HG03135 (cell line): ENCODE data around the gene GBX1.

Source experiments
- ATAC-seq: cut with Tn5 transposase; IDR thresholded peaks from one replicate; pipeline ENCODE4 v1.9.1; 2021; ENCODE audit warnings: mild to moderate bottlenecking, moderate library complexity; ENCODE audit not compliant: unreplicated experiment

The GBX1 gene

DNA sequence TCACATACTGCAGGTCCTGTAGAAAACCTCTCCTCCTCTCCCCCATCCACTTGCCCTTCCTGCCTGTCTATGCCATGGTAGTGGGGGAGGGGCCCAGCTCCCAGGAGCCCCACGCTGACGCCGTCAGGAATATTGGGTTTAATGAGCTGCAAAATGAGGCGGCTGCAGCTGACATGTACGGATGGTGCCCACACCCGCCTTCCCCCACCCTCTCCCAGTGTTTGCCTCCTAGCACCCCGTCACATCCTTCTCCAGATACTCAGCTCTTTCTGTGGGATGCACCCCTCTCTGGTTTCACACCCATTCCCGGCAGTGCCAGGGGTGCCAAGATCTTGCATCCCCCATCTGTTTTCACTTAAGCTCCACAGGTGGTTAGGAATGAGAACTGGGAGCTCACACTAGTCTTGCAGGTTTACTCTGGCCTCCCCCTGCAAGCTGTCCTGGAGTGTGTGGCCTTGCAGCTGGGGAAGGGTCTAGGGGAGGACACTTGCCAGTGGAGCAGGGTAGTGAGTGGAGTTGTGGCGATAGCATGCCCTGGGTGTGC lies 26.1 kb downstream of the GBX1 start:
- ATAC-seq: no peak

DNA sequence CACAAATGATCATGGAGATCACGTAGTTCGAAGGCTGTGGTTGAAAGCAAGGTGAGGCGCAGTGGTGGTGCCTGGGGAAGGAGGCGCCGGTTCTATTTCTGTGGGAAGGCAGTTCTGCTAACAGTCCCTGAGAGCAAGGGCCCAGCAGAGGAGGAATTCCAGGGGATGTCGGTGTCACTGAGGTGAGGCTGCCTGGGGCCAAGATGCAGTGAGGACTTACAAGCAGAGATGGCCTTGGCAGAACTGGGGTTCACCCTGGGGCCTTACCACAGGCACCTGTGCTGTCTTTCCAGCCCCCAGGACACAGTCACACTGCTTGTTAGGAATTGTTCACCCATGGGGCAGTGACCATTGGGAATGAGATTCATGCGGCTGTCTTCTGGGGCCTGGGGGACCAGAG lies 26.7 kb downstream of the GBX1 start:
- no peak for ATAC-seq

DNA sequence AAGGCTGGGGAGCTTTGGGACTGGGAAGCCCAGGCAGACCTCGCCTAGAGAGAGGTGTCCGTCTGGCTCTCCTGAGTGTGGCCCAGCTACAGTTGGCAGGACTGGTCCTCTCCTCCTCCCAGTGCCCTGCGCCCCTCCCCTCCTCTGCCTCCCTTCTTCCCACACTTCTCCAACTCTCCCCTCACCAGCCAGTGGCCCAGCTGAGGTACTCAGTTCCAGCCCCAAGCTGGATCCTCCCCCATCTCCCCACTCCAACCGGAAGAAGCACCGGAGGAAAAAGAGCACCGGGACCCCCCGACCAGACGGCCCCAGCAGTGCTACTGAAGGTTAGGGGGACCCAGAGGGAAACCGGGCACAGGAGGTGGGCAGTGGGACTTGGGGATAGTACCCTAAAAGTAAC lies 27.7 kb downstream of the GBX1 start:
- ATAC-seq: no peak

DNA sequence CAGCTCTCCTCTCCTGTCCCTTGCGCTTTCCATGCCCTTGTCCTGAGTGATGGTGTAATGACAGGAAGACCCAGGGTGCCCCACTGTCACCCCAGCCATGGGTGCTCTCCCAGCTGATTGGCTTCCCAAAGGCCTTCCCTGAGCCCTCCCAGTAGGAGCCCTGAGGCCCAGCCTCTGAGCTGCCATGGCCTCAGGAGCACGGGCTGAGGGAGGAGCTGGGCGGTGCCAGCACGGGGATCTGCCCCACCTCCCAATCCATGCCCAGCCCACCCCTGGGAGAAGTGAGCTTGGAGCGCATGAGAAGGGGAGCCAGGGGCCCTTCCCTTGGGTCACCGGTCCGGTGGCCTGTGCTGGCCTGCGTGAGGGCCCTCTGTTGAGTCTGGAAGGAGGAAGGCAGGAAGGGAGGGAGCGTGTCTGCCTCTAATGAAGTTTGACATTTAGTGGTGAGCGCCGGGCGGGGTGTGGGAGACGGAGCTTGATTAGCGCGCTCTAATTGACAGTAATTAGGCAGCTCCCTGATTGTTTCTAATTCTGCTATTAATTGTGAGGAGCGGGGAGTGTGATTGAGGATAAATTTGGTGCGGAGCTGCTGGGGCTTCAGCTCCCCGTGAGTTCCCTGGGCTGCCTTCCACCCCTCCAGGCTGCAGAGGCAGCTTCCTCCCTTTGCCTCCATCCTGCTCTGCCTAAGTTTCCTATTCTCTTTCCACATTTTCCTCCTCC lies 28.3 kb downstream of the GBX1 start:
- ATAC-seq: no peak

DNA sequence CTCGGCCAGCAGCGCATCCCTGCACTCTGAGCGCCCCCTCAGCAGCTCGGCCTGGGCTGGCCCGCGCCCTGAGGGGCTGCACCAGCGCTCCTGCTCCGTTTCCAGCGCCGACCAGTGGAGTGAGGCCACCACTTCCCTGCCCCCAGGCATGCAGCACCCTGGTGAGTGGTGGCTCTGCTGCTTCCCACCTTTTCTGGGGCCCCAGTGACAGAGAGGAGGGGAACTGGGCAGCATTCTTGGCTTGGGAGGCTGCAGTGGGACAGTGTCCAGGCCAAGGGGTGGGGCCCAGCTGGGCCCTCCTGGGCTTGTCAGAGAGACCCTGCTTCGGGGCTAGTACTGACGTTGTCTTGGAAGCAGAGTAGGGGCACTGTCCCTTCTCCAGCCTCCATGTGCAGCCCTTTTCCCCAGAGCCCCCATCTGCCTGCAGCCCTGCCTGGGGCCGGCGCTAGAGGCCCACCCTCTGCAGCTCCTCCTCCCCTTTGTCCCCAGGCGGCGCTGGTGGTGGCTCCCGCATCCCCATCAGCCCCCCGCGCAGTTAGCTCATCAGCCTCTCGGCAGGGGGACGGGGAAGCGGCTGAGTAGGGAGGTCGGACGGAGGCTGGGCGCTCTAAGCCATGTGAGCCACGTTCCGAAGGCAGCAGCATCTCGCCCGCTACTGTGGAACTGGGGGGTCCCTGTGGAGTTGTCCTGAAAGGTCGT lies 29.2 kb downstream of the GBX1 start:
- ATAC-seq: no peak

DNA sequence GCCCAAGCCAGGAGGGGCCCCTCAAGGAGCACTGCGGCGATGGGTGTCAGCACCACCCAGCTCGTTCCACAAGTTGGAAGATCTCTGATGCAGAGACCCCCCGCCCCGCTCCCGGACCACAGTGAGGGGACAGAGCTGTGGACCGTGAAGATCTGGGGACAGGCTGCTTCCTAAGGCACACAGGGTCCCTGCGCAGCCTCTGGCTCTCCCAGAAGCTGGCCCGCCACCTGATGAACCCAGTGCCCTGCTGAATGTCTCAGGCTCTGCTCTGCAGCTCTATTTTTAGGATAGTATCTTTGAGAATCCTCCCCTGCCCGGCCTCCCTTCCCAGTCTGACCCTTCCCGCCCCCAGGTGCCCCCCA lies 29.7 kb downstream of the GBX1 start:
- no peak for ATAC-seq

DNA sequence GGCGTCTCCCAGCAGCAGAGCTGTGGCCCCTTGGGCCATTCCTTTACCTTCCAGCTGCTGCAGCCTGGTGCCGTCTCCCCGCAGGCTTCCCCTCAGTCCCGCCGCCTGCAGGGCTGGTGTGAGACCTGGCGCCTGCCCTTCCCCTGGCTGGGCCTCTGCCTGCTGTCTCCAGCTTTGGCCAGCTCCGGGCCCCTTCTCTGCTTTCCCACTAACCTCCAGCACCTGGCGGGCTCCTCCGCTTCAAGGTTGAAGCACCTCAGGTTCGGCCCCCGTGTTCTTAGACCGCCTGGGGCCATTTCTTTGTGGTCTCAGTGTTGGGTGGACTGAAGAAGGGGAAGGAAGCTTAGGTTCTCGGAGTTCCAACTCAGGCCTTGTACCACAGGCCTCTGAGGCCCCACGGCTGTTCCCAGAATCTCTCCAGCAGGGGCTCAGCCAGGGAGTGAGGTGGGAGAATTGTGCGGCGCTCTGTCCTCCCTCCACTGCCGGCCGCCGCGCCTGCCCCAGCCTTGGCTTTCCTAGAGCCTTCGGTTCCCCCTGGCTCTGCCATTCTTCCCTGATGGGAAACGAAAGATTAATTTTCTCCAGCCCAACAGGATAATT lies 30.3 kb downstream of the GBX1 start:
- no peak for ATAC-seq

DNA sequence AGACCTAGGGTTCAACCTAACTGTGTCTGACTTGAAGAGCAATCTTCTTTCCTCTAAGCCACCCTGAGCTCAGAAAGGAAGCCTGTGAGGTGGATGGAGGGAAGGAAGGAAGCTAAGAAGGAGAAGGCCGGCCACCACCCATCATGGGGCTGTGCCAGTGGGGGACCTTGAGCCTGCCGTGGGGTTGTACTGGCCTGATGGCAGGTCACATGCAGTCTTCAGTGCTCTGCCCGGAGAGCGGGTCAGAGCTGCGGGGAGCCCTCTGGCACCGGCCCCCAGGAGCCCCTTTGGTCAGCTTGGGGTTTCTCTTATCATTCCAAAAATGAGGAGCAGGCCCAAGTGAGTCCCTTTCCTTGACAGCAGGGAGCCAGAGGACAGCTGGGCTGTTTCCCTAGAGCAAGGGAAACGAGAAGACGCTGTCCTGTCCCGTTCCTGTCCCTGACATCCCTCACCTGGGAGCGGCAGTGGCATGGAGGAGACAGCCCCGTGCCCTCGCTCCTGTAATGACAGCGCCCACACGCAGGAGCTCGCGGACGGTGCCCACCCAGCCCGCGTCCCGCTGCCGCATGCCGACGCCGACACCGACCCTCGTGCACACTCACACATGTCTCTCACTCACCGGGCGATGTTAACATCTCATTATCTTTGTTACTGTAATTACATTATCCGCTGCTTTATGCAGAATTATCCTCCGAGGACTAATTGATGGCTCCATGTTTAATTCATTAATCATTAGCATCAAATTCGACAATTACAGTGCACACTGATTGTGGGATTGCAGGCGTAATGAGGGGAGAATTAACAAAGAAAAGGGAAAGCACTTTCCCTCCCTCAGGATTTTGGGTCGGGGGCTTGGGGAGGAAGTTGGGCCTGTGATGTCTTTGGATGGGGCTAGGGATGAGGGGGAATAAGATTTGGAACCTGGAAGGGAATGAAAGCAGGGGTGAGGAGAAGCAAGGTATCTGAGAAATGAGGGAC lies 31.3 kb downstream of the GBX1 start:
- ATAC-seq: no peak

DNA sequence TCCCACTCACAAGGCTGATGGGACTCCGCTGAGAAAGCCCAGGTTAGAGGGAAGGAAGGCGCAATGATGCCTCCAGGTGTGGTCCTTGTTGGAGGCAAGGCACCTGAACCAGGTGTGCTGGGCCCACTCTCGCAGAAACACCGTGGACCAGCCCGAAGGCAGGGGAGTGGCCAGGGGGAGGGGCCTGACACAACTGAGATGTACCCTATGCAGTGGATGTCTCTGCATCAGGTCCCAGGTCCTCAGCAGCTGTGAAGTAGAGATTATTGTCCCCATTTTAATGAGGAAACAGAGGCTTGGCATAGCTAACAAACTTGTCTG lies 32.0 kb downstream of the GBX1 start:
- ATAC-seq: no peak

DNA sequence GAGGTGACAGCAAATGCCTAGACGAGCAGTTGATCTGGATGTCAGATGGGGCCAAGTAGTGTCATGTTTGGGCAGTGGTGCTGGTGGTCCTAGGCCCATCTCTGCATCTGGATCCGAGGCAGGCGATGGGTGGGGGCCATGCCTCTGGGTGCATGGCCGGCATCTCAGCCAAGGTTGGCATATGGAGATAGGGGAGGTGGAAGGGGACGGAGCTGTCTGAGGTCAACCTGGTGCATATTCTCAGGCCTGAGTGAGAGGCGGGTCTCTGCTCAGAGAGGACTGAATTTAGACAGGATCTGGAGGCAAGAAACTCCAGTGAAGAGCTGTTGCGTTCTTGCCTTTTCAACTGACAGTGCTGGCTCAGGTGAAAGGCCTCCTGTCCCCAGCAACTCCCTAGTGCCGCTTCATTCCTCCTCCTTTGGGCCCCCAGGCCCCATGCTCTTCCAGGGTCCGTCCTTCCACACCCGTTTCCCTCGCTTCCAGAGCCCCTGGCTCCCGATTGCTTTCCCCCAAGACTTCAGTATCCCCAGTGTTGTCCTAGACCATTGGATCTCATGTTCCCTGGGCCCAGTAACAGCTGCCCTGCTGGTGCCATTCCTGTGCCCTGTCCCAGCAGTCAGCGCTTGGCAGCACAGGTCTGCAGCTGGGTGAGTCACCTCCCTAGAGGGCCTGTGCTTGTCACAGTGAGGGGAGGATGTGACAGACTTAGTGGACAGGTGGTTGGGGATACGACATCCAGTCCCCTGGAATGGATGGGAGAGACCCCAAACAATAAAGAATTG lies 32.6 kb downstream of the GBX1 start:
- no peak for ATAC-seq

DNA sequence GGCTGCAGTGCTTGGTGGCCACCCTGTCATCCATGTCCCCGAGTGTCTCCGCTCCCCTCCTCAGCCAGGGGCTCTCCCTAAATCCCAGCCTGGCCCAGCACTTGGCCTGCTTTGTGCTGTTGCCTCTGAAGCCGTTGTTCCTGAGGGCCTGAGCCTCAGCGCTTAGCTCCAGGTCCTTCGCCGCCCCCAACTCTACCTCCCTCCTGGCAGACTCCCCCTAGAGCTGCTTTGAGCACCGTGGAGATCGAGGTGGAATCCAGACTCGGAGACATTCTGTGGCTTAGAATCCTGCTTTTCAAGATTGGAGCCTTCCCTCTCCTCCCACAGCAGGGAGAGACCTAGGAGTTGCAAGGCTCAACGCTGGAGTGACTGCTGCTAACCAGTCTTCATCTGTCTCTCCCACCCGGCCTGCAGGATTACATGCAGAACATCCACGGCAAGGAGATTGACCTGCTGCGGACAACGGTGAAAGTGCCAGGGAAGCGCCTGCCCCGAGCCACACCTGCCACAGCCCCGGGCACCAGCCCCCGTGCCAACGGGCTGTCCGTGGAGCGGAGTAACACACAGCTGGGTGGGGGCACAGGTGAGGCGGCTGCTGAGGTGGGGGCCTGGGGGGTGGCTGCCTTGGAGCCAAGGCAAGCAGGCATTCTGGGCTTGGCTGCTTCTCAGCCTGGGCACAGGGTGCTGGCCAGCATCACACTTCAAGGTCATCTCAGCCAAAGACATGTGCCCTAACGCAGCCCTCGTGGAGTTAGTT lies 33.3 kb downstream of the GBX1 start:
- ATAC-seq: no peak

DNA sequence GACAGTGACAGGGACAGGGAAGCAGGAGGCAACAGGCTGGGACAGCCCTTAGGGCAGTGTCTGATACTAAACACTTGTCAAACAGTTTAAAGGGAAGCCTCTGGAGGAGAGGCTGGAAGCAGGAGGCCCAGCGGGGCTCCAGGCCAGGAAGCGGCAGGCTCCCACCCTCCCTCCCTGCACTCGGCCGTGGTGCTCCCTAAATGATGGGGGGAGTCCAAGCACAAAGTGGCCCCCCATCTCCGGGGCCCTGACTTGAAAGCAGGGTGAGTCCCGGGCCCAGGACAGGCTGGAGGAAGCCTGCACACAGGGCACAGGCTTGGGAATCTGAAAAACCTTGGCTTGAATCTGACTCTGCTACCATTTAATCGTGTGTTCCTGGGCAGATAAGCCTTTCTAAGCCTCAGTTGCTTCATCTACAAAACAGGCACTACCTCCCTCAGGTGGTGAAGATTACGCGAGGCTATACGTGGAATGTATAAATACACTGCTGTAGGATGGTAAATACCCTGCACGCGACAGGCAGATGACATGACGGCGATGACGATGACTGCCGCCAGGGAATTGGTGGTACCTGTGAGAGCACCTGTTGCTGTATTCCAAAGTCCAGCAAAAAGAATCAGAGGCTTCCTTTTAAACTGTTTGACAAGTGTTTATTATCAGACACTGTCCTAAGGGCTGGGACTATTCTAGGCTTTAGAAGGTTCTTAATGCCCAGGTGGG lies 34.1 kb downstream of the GBX1 start:
- no peak for ATAC-seq

DNA sequence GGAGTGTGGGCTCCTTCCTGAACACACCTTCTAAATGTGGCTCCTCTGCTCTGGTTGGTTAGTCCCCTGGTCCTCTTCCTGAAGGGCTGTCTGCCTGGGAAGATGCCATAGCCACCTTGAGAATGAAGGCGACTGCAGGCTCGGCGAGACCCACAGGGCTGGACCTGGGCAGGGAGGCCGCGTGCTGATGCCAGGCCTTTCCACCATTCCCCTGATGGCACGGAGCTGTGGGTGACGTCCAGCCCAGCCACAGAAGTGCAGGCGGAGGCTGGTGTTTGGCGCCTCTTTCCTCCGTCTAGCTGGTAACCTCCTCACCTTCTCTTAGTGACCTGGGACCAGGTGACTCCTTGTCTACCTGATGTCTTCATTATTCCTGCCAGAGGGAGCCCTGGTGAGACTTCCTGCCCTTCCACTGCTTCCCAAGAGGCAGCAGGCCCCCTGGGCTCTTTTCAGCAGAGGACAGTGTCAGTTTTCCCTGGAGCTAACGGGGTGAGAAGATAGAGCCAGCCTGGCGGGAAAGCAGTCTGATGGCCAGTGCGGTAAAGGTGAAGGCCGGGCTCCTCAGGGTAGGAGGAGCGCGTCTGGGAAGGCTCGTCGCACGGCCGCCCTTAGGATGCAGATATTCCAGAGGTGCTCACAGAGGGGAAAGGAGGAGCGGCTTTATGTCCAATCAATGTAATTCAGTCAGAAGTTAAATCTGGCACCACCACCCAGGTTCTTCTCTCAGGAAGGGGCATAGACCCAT lies 34.9 kb downstream of the GBX1 start:
- no peak for ATAC-seq

DNA sequence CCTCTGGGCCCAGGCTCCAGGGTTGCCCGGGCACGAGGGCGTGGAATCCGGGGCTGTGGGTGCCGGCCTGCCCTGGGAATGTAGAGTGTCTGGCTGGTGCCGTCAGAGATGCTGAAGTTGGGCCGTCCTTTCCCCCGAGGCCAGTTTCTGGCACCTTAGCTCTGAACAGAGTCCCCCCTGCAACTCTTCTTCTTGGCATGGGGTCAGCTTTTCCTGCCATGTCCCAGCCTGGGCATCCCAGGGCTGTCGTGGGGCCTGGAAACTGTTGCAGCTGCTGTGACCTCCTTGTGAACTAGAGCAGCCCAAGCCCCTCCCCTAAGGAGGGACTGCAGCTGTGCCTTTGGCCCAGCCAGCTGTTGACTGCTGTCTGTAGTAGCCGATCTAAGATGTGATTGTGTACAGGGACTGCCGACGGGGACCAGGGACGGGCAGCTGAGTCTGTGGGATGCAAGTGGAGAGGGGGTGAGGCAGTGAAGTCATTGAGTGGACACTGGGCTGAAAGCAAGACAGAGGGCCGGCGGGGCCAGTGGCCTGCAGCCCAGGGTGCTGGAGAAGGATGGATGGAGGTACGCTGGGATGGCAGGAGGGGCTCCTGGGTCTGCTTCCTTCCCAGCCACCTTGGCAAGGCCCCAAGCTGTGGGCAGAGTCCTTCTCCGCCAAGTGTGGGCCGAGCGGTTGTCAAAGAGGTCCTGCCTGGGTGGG lies 35.8 kb downstream of the GBX1 start:
- no peak for ATAC-seq

DNA sequence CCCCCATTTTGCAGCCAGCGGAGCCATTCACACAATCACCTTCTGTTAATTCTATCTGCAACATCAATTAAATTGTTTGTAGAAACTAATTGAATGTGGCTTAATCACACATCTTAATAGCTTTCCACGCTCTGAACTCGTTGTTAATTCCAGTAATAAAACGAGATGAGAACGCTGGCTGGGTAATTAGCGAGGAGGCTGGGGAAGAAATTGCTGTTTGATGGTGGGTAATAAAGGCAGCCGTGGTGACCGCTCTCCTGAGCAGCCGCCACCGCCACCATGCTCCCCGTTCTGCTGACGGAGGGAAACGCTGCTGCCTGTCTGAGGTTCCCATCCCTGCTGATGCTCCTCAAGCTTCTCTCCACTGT lies 36.3 kb downstream of the GBX1 start:
- ATAC-seq: no peak

DNA sequence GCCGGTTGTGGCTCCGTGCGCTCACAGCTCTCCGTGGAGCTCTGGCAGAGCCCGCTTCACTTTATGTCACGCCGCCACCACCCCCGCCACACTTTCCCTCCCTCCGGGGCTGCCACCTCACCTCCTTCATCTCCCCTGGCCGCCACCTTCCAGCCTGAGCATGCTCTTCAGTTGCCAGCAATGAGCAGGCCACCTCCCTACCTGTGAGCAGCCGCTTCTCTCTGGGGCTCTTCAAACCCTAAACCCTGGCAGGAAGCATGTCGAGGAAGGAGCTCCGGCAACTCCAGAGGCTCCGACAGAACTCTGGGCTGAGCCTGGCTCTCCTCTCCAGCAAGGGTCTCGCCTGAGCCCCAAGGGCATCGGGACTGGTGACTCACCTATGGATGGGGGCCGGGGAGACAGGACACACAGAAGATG lies 36.7 kb downstream of the GBX1 start:
- no peak for ATAC-seq

DNA sequence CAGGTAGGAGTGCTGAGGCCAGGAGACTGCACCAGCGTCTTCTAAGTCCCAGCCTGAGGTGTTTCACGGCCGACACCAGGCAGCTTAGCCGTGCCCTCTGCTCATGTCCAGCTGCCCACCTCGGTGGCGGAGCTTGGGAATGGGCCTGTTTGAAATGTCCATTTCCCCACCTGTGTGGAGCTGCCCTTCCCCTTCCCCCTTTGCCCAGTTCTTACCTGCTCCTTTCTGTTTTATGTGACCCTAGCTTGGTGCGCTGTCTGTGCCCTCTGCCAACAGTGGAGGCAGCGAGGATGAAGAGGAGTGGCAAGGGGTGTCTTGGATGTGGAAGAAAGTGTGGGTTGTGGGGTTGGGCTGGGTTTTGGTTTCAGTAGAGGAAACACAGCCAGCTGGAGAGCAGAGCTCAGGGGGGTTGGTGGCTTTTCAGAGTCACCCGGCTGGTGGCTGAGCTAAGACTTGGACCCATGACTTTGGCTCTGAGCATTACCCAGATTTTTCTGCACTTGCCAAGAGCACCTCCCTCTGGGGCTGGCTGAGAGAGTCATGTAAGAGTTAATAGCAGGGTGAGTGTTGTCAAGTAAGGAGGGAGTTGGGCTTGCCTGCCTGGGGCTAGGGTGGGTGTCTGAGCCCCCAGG lies 37.4 kb downstream of the GBX1 start:
- no peak for ATAC-seq
